H4 (cell line): ENCODE data around the gene IDH3A. TPM values are rescaled to one million over a fixed set of nuclear protein-coding genes. Genes with fewer than 3 reads are reported as not detected.
"Not testable (repeated sequence)": the region's sequence is repeated elsewhere in the genome, so short reads cannot be mapped to it uniquely, and the experiment has no call there.

Experiments used
- DNase-seq: peaks from one replicate; pipeline ENCODE4 v3.0.0-alpha.2; 2015; ENCODE audit warnings: low spot score
- total RNA-seq: library from RNA; depleted of rRNA; stranded (reverse); fragments of >200 nt; shearing (Covaris generic); gene quantifications from 2 replicates; pipeline ENCODE4 v1.2.3, GENCODE V29; 2014

IDH3A gene
- total RNA-seq, 1 experiment from 2014 or later: 101 TPM

DNA sequence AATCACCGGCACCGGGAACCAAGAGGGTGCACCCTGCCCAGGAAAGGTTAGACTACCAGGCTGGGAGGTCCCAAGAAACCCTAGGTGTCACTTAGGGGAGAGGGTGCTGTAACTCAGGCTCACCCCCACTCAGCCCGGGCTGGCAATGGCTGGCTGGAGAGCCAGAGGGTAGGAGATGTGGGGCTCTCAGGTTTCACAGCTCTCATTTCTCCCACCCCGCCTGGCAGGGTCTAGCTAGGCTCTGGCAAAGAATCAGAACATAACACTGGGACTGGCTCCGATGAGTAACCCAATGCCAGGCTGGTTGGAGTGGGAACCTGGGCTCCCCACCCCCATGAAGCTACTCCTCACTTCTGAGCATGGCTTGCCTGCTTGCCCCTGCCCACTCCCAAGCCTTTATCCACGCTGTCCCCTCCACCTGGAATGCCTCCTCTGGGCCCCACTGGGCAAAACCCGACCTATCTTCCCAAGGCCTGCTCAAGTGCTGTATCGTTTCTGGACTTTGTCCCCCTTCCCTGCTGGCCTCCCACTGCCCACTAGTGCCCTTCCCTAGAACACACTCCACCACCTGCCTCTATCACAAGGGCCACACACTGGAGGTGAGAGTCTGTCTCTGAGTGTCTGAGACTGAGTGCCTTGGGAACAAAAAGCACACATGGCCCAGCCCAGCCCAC is 19.9 kb upstream of the IDH3A start:
- DNase-seq: peak; percentile 47

DNA sequence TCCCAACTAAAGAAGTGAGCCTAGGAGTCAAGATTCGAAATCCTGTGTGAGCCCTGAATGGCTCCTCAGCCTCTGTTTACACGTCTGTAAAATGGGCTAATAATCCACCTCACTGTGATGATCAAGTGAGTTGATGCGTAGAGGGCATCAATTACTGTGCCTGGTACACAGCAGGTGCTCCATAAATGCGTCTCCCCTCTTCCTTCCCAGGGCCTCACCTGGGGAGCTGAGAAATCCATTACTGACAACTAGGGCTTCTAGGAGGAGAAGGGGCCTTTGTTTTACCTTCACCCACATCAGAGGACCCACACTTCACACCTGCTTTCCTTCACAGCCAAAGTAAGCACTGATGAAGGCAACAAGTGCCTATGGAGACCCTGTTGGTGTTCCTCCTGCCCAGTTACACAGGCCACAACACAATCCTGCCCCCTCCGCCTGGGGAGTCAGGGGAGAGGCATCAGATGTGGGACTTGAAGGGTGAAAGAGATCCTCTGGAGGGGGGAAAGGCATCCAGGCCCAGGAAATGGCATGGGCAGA is 19.3 kb upstream of the IDH3A start:
- no peak for DNase-seq

DNA sequence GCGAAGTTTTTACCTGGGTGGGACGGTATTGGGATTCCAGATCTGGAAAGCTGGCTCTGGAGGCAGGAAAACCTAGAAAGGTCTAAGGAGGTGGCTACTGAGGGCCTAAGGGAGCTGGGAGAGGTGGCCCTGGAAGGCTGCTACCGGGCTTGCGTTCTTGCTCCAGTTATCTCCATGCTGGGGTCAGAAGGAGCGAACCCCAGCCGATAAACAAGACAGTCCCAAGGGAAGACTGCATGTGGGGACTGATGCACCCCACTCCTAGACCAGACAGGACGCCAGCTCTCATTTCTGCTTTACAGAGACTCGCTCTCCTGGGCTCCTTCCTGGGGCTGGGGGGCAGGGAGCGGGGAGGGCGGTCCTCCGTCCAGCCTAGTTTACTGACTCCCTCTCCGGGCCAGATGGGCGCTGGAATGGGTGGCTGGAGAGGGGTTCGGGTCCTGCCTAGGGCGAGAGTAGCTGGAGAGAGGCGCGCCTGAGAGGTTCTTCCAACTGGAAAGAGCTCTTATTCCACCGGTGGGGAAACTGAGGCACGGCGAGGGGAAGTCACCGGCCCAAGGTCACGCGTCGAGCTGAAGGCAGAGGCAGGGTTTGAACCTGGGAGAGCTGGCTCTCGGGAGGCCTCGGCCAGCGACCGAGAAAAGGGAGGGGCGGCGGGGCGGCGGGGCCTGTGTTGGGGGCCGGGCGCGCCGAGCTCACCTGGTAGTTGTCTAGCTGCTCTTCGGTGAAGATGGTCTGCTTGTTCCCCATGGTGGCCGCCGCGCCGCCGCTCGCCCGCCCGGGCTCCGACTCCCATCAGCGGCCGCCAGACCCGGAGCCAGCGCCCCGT is 18.5 kb upstream of the IDH3A start:
- no peak for DNase-seq

DNA sequence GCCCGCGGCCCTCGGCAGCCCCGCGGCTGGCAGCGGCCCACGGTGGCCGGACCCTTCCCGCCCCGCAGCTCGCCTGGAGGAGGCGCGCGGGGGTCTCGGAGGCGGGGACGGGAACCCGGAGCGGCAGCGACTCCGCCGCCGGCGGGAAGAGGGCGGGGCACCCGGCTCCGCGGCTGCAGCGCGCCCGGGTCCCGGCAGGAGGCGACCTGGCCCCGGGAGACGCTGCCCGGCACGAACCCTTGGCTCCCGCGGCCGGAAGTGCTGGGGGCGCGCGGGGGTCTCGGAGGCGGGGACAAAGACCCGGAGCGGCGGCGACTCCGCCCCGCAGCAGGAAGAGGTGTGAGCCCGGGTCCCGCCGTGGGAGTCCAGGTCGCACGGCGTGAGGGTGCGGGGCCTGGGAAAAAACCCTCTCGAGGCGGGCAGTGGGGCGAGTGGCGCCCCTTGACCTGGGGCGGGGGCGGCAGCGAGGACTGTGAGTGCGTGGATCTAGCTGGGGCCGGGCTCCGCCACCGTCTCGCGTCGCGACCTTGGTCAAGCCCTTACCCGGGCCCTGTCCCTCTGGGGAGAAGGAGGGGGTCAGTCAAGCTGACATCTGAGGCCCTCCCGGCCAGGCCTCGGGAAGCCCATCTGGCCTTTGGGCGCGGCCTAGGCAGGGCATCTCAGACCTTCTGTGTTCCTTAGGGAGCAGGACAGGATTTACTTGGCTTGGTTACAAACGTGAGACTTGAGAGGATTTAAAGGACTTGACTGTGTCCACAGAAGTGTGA is 17.7 kb upstream of the IDH3A start, which contains the start of gene CIB2:
CIB2 (minus strand) TSS at position 151 of the 767 bp plus-strand sequence. CDS start 230 bp downstream, outside the sequence.
- peak; percentile 50 for DNase-seq

DNA sequence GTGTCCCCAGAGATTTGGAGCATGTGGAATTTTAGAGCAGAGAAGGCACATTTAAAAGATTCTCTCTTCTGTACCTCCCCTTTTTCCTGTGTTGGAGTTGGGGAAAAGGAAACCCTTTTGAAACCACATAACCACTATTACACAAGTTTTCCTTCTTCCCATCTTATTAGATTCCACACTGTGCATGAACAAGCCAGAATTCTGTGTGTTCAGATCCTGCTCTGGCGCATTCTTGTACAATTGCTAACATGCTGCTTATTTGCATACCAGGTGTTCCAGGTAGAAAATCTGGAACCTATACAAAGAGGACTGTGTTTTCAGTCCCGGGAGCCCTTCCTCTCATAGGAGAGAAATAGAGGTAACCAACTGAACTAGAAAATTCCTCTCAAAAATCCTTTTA is 15.4 kb upstream of the IDH3A start:
- no peak for DNase-seq

DNA sequence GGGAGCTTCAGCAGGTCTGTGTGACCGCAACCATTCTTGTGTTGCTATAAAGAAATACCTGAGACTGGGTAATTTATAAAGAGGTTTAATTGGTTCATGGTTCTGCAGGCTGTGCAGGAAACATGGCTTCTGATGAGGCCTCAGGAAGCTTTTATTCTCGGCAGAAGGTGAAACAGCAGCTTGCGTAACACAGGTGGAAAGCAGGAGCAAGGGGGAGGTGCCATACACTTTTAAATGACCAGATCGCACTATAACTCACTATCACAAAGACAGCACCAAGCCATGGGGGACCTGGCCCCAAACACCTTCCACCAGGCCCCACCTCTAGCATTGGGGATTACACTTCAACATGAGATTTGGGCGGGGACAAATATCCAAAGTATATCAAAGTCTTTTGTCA is 9.6 kb upstream of the IDH3A start:
- no peak for DNase-seq

DNA sequence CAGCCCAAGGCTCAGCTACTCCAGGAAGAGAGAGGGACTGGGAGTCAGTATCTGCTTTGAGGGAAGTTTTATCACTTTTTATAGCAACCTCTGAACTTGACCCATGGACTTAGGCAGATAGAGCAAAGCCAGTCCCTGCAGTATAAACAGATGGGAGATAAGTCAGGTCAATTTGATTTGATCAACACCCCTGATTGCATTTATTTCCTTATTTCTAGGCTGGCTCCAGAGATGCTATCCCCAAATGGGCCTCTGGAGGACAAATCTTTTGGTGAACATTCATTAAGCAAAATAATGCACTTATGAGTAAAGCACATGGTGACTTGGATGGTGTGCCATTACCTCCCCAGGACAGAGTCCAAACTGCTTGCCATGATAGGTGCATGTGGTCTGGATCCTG is 8.9 kb upstream of the IDH3A start:
- no peak for DNase-seq

DNA sequence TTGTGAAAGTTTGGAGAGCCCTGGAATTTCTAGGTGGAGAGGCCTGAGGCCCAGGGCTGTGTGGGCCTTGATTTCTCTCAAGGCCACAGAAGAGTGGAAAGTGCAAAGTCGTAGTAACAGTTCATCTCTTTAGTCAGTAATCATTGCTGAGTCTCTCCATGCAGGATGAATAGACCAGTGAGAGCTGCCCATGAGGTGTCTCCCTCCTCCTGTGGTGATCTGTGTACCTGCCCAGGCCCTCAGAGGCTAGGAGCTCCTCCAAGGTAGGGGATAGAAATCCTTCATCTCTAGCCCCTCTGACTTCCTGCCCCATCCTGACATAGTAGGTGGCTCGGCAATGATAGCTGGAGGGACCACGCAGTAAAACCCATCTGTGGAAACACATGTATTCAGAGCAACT is 6.8 kb upstream of the IDH3A start:
- DNase-seq: no peak

DNA sequence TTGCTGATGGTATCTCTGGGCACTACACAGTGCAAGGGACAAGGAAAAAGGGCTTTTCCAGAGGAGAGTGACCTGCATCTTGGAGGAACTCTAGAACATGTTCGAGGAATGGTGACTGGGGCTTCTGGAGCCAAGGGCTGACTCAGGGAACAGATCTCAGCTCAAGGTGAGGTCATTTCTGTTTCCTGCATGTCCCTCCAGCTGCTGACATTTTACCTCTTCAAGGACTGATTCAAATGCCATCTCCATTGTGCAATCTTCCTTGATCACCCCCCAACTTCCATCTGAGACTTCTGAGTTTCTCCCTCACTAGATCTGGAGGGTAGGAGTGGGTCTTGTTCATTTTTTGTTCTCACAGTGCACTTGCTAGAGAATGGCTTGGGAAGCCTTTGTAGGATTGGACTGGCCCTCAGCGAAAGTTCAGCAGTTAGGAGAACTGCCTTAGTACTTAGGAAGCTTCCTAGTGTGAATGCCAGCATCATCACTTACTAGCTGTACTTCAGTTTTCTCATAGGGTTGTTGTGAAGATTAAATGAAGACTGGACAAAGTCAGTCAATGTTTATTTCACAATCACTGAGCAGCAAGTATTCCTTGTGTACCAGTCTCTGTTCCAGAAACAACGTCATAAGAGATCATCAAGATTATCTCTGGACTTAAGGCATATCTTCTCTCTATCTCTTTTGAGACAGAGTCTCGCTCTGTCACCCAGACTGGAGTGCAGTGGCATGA is 2.6 kb upstream of the IDH3A start:
- DNase-seq: no peak

DNA sequence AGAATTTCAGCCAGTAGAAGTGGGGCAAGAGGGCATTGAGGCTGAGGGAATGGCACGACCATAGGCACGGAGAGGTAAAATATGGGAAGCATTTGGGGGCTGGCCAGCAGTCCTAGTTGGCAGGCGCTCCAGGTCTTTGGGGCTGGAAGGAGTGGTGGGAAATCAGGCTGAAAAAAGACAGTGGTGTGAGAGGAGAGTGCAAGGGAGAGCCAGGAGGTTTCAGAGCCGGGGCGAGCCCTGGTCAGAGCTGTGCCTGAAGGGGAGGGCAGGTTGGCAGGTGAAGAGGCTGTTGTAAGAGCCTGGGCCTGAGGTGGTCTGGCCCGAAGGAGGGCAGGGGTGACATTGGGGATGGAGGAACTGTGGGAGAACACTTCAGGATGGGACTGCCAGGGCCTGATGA is 1.6 kb upstream of the IDH3A start:
- no peak for DNase-seq

DNA sequence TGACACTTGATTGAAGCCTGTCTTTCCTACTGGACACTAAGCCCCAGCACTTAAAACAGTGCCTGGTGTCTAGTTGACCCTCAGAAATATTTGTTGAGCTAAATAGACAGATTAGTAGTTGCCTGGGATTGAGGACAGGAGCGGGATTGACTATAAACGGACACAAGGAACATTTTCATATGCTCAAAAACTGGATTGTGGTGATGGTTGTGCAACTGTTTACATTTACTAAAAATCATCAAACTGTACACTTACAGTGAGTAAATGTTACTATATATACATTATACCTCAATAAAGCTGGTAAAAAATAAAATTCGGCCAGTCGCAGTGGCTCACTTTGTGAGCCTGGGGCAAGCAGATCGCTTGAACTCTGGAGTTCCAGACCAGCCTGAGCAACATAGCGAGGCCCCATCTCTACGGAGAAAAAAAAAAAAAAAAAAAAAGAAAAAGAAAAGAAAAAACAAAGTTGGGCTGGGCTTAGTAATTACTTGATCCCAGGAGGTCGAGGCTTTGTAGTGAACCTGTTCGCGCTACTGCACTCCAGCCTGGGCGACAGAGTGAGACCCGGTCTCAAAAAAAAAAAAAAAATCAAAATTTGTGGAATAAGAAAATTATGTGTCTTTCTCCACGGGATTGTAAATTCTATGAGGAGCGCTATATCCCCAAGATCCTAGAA is 632 bp upstream of the IDH3A start:
- no peak for DNase-seq

DNA sequence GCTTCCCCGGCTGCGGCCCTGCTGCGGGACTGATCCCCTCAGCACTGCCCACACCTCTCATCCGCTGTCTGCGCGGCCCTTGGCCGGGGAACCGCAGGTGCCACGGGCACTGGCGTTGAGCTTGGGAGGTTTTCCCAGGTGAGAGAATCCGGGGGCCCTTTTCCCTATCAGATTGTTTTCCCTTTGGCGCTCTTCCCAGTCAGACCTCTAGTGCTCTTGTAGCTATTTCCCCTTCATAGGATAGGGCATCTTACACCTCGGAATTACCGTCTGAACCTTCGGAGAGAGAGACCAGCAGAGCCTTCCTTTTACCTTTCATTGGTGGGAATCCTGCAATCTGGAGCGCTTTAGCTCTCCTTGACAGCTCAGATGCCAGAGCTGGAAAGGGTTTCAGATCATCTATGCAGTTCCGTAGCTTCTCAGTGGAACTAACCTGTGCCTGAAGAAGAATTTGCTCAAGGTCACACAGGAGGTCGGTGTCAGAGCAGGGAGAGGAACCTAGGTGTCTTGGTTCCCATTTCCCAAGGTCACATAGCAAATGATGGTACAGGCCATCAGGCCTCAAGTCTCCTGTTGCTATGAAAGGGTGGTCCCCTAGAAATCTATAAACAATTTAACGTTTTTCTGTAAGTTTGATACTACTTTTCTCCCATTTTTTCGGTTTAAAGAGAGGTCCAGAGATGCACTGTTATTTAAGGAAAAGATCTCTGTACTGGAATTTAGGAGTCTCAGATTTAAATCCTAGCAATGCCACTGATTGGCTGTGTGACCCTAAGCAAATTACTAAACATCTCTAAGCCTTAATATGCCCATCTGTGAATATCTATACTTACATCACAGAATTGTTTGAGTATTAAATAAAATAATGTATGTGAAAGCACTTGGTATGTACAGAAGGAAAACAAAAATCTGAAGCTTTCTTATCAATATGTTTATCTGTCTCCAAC is 916 bp downstream of the IDH3A start:
- no peak for DNase-seq

DNA sequence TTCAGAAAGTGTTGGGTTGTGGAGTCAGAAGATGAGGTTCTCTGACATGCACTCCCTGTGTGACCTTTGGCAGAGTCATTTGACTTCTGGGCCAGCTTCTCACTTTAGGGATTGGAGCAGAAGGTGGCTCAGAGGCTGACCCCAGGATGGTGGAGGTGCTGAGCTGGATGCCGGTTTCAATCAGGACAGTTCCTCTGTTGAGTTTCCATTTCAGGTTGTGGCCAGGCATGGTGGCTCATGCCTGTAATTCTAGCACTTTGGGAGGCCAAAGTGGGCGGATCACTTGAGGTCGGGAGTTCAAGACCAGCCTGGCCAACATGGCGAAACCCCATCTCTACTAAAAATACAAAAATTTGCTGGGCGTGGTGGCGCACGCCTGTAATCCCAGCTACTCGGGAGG is 1.9 kb downstream of the IDH3A start:
- not testable (repeated sequence) for DNase-seq

DNA sequence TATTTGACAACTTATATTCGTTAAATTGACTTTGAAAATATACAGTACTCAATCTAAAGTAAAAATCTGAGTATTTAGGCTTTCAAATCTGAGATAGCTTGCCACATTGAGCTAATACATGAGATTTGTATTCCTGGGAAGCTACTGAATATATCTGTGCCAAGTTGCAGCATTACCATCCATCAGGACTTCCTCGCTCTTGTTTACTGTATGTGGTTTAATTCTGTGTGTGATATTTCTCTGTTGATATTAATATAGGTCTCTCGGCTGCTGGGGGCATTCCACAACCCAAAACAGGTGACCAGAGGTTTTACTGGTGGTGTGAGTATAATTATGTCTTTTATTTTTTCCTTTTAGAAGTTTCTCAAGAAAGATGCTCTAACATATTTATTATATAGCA is 5.8 kb downstream of the IDH3A start:
- DNase-seq: no peak

DNA sequence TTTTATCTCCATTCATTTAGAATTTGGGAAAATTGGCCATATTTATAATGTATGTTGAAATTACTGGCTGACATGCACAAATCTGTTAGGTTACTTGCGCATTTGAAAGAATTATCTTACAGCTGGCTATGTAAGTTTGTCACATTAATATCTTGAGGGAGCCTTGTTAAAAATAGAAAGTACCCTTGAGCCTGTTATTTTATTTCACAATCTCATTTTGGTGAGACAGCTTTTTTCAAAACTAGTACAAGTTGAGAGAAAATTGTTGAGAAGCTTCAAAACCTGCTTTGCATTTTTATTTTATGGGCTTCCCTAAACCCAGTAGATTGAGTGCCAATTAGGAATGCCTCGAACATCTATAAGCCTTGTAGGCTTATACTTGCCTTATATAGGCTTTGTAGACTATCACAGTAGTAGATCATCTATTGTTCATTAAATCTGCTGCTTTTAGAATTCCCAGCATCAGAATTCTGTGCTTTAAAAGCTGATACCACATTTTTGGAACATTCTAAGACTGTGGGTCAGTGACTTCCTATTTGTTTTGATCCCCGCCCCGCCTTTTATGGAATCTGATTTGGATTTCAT is 6.3 kb downstream of the IDH3A start:
- DNase-seq: no peak

DNA sequence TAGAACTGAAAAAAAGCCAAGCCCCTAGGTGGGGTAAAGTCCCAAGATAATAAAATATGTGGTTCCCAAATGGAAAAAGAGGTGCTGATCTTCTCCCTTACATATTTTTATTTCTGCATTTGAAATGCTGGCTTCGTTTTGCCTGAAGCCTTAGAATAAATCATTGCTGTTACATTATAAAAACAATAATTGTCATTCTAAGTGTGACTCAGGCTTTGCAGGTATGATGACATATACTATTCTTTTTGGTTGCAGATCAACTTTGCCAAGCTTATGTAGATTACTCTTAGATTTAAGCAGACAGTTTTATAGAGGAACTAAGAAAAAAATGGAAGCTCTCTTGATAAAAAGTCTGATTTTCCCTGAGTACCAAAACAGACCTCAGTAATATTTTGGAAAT is 7.5 kb downstream of the IDH3A start:
- DNase-seq: no peak

DNA sequence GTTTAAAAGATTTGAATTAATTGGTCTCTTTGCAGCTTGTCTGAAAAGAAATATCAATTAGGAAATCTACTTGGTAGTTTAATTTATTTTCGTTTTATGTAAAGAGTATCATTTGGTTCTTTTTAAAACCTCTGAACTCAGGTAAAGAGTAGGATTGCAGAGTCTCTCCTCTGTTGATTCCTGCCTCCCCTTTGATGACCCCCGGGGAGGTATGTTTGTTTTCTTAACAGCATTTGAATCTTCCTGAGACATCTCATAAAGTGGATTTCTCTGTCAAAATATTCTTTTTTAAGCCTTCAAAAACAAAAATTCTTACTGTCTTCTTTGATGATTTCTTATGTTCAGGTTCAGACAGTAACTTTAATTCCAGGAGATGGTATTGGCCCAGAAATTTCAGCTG is 8.0 kb downstream of the IDH3A start:
- DNase-seq: no peak

DNA sequence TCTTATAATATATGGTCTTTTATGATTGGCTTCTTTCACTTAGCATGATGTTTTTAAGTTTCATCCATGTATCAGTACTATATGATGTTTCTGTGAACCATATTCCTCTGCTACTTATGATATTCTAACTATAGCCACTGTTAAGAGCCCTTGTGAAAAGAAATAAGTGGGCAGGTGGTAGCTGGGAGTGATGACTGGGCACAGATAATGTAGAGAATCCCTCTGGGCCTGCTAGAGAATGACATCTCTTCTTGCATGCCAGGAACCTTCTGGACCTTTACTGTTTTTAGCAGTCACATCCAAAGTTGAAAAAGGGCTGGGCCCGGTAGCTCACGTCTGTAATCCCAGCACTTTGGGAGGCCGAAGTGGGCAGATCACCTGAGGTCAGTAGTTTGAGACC is 10.2 kb downstream of the IDH3A start:
- DNase-seq: no peak

DNA sequence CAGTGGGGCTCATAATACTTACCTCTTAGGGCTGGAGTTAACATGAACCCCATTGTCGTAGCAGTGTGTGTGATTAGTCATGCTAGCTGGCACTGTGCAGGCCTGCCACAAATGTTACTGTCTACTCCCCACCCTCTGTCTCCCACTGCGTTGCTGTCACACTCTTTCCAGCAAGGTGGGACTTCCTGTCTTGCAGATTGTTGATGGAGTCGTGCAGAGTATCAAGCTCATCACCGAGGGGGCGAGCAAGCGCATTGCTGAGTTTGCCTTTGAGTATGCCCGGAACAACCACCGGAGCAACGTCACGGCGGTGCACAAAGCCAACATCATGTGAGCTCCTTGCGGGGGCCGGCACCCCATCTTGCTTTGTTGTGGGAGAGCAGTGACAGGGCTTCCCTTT is 12.9 kb downstream of the IDH3A start:
- no peak for DNase-seq

DNA sequence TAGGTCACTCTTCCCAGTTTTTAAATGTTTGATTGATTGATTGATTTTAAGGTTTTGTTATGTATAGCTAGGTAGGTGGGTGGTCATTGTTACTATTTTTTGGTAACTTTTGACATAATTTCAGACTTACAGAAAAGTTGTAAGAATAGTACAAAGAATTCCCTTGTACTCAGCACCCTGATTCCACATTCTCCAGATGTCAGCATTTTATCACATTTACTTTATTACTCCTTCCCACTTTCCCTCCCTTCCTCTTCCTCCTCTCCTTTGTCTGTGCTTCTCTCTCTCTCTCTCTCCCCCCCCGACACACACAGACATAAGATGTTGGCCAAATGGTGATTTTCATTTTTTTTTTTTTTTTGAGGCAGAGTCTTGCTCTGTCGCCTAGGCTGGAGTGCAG is 14.8 kb downstream of the IDH3A start:
- DNase-seq: no peak
